ENCODE data around the gene AMZ1. TPM values are rescaled to one million over a fixed set of nuclear protein-coding genes. Genes with fewer than 3 reads are reported as not detected.
A peak's percentile ranks its signal among the peaks of the same experiment; 100 is the strongest.

Gene AMZ1
- total RNA-seq, 2 experiments from 2014 or later: 0.04 TPM; not detected in 1

DNA sequence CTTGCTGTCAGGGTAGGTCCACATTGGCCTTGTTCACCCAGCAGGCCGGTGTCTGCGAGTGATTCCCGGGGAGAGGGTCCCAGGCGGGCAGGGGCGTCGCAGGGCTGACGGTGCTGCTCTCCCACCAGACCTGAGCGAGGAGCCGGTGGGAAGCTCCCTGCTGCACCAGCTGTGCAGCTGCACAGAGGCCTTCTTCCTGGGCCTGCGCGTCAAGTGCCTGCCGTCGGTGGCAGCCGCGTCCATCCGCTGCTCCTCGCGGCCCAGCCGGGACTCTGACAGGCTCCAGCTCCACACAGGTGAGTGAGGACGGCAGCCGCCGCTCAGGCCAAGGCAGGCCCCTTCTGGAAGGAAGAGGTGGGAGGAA lies 14.6 kb downstream of the AMZ1 start:
- peaks cover 19% of the 10 kb centered on the region for H3K4me1 Mint-ChIP-seq
- H3K36me3 Mint-ChIP-seq: no peaks in the 10 kb centered on the region
- H3K27ac Mint-ChIP-seq: no peak overlapping the region
- H3K4me3 Mint-ChIP-seq: no peak overlapping the region
- no peaks in the 10 kb centered on the region for H3K9me3 Mint-ChIP-seq
- DNase-seq: no peak
- H3K27me3 Mint-ChIP-seq: peaks cover 39% of the 10 kb centered on the region

DNA sequence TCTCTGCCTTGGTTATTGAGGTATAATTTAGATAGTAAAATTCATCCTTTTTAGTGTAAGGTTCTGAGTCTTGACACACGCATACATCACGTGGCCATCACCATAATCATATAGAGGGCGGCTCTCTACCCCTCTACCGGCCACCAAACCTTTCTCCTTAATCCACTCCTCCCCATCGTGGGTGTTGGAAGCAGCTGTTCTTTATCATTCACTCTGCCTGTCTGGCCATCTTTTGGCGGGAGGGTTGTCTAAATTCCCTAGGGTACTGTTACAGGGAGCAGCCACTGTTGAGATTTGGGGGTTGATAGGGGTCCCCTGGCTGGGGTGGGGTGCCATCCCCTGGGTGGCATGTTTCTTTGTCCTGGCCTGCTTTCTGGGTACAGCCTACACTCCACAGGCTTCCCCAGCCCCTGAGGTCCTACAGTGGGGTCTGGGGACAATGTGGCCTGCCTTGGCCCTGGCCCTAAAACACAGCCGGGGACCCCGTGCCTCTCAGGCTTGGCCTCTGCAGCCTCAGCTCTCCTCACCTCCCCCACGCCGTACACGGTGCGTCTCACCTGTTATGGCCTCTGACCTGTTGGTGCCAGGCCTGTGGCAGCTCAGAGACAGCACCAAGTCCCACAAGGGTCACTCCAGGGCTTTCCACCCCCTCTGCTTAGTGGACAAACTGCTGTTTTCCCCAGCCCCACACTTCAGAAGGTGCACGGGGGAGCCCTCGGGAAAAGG lies 17.5 kb downstream of the AMZ1 start:
- Mint-ChIP-seq H3K4me3 (no peak overlapping the region), H3K27me3 (peaks cover 31% of the 10 kb centered on the region), H3K9me3 (no peaks in the 10 kb centered on the region), H3K27ac (no peak overlapping the region), H3K4me1 (peaks cover 12% of the 10 kb centered on the region), H3K36me3 (no peaks in the 10 kb centered on the region)
- DNase-seq: no peak

DNA sequence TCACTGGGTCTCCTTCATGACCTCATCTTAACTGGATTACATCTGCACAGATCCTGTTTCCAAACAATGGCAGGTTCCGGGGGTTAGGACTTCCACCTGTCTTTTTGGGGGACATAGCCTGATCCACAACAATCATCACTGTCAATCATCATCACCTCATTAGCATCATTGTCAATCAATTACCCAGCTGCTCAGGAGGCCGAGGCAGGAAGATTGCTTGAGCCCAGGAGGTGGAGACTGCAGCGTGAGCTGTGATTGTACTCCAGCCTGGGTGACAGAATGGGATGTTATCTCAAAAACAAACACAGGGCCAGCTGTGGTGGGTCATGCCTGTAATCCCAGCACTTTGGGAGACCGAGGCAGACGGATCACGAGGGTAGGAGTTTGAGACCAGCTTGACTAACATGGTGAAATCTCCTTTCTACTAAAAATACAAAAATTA lies 18.7 kb downstream of the AMZ1 start:
- Mint-ChIP-seq H3K9me3 (no peaks in the 10 kb centered on the region), H3K4me1 (peaks cover 18% of the 10 kb centered on the region), H3K27ac (no peak overlapping the region), H3K4me3 (no peak overlapping the region), H3K36me3 (no peaks in the 10 kb centered on the region), H3K27me3 (peaks cover 35% of the 10 kb centered on the region)
- no peak for DNase-seq

- H3K36me3 Mint-ChIP-seq: no peaks in the 10 kb centered on the region
- no peak overlapping the region for H3K4me3 Mint-ChIP-seq
- no peak overlapping the region for H3K27ac Mint-ChIP-seq
- DNase-seq: no peak
- peaks cover 35% of the 10 kb centered on the region for H3K27me3 Mint-ChIP-seq
- peaks cover 18% of the 10 kb centered on the region for H3K4me1 Mint-ChIP-seq
- H3K9me3 Mint-ChIP-seq: no peaks in the 10 kb centered on the region
Measured at GRCh38 chr7:2707481-2707880, 19.5 kb downstream of the AMZ1 start.

DNA sequence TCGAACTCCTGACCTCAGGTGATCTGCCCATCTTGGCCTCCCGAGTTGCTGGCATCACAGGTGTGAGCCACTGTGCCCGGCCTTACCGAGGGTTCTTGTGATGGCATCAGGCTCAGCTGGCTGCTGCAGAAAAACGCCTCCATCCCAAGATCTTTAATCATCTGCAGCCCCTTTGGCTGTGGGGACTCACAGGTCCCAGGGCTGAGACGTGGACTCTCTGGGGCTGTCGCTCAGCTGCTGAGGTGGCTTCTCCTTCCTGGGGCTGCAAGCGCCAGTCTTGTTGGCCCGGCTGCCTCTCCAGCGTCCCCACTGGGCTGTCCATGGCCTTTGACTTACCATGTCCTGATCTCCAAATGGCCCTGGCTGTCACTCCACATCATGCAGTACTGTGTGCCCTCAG lies 20.0 kb downstream of the AMZ1 start:
- Mint-ChIP-seq H3K4me1 (peaks cover 18% of the 10 kb centered on the region), H3K36me3 (no peaks in the 10 kb centered on the region), H3K27me3 (peaks cover 35% of the 10 kb centered on the region), H3K27ac (no peak overlapping the region), H3K4me3 (no peak overlapping the region), H3K9me3 (no peaks in the 10 kb centered on the region)
- DNase-seq: no peak

DNA sequence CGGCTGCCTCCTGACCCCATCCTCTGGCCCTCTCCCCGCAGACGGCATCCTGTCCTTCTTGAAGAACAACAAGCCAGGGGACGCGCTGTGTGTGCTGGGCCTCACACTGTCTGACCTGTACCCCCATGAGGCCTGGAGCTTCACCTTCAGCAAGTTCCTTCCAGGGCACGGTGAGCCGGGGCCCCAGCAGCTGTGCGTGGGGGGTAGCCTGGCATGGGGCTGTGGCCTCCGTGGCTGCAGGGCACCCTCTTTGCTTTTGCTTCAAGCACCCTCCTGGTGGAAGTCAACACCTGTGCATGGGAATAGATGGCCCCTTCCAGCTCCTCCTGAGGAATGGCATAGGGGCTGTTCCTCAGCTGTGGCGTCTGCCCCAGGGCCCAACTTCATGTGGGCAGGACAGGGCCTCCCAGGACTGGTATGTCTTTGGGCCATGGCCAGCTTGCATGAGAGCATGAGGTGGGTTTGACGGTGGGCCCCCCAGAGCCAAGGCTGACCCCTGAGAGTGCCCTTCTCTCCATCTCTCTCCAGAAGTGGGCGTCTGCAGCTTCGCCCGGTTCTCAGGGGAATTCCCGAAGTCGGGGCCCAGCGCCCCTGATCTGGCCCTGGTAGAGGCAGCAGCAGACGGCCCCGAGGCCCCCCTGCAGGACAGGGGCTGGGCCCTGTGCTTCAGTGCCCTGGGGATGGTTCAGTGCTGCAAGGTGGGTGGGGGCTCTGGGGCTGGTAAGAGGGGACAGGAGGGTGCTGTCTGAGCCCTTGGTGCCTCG lies 20.7 kb downstream of the AMZ1 start:
- H3K9me3 Mint-ChIP-seq: no peaks in the 10 kb centered on the region
- H3K4me3 Mint-ChIP-seq: no peak overlapping the region
- H3K27ac Mint-ChIP-seq: no peak overlapping the region
- peaks cover 41% of the 10 kb centered on the region for H3K27me3 Mint-ChIP-seq
- DNase-seq: no peak
- H3K4me1 Mint-ChIP-seq: peaks cover 18% of the 10 kb centered on the region
- H3K36me3 Mint-ChIP-seq: no peaks in the 10 kb centered on the region

- H3K36me3 Mint-ChIP-seq: no peaks in the 10 kb centered on the region
- peak; percentile 82 for DNase-seq
- H3K27ac Mint-ChIP-seq: no peak overlapping the region
- no peaks in the 10 kb centered on the region for H3K9me3 Mint-ChIP-seq
- H3K4me1 Mint-ChIP-seq: peaks cover 24% of the 10 kb centered on the region
- H3K27me3 Mint-ChIP-seq: peaks cover 51% of the 10 kb centered on the region
- H3K4me3 Mint-ChIP-seq: peak overlapping the region; percentile 42
Measured at GRCh38 chr7:2709553-2710285, 21.7 kb downstream of the AMZ1 start.

GRCh38 chr7:2710286-2710655 lies 22.3 kb downstream of the AMZ1 start:
- Mint-ChIP-seq H3K27me3 (peaks cover 56% of the 10 kb centered on the region), H3K4me1 (peaks cover 29% of the 10 kb centered on the region), H3K9me3 (no peaks in the 10 kb centered on the region), H3K4me3 (no peak overlapping the region), H3K36me3 (no peaks in the 10 kb centered on the region), H3K27ac (no peak overlapping the region)
- no peak for DNase-seq

DNA sequence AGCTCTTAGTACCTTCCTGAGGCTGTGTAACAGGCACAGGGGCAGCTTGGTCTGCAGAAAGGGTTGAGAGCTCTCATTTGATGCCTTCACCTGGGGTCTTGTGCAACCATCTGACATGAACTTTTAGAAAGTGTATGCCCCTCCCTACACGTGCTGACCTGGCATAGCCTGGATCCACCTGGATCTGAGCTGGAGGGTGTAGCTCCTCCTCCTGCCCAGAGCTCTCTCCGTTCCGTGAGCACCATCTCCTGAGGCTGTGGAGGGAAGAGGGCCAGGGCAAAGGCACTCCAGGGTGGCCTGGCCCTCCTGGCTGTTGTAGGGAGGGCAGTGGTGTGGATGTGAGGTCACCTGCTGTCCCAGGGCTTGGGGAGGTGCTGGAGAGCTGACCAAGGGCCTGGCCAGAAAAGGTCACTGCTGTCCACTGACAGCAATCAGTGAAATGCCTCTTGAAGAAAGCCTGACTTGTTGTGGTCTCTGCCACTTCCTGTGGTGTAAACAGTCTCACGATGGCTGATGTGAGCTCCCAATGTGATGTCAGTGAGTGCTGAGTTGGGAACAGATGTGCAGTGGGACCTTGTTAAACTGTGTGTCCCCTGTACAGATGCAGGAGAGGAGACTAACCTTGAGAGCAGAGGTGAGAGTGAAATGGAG lies 23.0 kb downstream of the AMZ1 start:
- DNase-seq: no peak
- Mint-ChIP-seq H3K36me3 (no peaks in the 10 kb centered on the region), H3K27ac (no peak overlapping the region), H3K9me3 (no peaks in the 10 kb centered on the region), H3K27me3 (peaks cover 64% of the 10 kb centered on the region), H3K4me3 (no peak overlapping the region), H3K4me1 (peaks cover 37% of the 10 kb centered on the region)

GRCh38 chr7:2711895-2712675 lies 24.1 kb downstream of the AMZ1 start:
- no peak for DNase-seq
- Mint-ChIP-seq H3K4me1 (peaks cover 45% of the 10 kb centered on the region), H3K27me3 (peaks cover 64% of the 10 kb centered on the region)

GRCh38 chr7:2713370-2713769 lies 25.4 kb downstream of the AMZ1 start:
- Mint-ChIP-seq H3K27me3 (peaks cover 69% of the 10 kb centered on the region), H3K4me3 (no peak overlapping the region), H3K9me3 (no peaks in the 10 kb centered on the region), H3K4me1 (peaks cover 58% of the 10 kb centered on the region), H3K27ac (no peak overlapping the region), H3K36me3 (peaks cover 2% of the 10 kb centered on the region)
- no peak for DNase-seq

More at GRCh38 chr7:2711895-2712675, 24.1 kb downstream of the AMZ1 start:
- Mint-ChIP-seq H3K4me3 (no peak overlapping the region), H3K36me3 (no peaks in the 10 kb centered on the region), H3K27ac (no peak overlapping the region), H3K9me3 (no peaks in the 10 kb centered on the region)

DNA sequence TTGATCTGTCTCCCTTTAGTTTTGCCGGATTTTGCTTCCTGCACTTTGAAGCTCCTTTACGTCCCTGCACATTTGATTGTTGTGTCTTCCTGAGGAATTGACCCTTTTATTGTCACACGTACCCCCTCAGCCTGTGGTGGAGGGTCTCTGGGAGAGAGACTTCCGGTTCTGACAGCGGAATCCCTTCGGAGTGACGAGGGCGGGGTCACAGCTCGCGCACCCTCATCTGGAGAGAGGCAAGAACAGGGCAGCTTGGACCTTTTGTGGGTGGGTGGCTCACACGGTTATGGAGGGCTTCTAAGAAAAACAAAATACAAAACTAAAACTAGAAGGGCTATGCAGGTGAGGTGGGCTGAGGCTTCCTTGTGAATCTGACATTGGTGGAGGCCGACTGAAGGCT lies 26.0 kb downstream of the AMZ1 start:
- peak overlapping the region; percentile 25 for H3K27ac Mint-ChIP-seq
- peaks cover 3% of the 10 kb centered on the region for H3K36me3 Mint-ChIP-seq
- H3K9me3 Mint-ChIP-seq: no peaks in the 10 kb centered on the region
- H3K4me3 Mint-ChIP-seq: no peak overlapping the region
- H3K4me1 Mint-ChIP-seq: peaks cover 63% of the 10 kb centered on the region
- no peak for DNase-seq
- H3K27me3 Mint-ChIP-seq: peaks cover 75% of the 10 kb centered on the region

GRCh38 chr7:2714636-2715035 lies 26.6 kb downstream of the AMZ1 start:
- peaks cover 74% of the 10 kb centered on the region for H3K27me3 Mint-ChIP-seq
- peaks cover 64% of the 10 kb centered on the region for H3K4me1 Mint-ChIP-seq
- no peak for DNase-seq
- H3K4me3 Mint-ChIP-seq: no peak overlapping the region
- no peak overlapping the region for H3K27ac Mint-ChIP-seq
- no peaks in the 10 kb centered on the region for H3K9me3 Mint-ChIP-seq
- peaks cover 3% of the 10 kb centered on the region for H3K36me3 Mint-ChIP-seq
